ENCODE results near the gene RTN4R. TPM values are rescaled to one million over a fixed set of nuclear protein-coding genes. Genes with fewer than 3 reads are reported as not detected.
A peak's percentile ranks its signal among the peaks of the same experiment; 100 is the strongest.

Gene RTN4R
- total RNA-seq, 1 experiment from 2014 or later: 7.2 TPM

GRCh38 chr22:20228939-20229272, 39.2 kb downstream of the RTN4R start:
- no peak for DNase-seq (ENCODE audit: low read depth, low spot score)
- in situ Hi-C loops (cut with HindIII; ENCODE audit: low pct_unique_long_range_greater_than_20kb, low sequenced_read_pairs): no loop called here

- in situ Hi-C loops (cut with HindIII; ENCODE audit: low pct_unique_long_range_greater_than_20kb, low sequenced_read_pairs): no loop called here
- DNase-seq (ENCODE audit: low read depth, low spot score): no peak
Observed at GRCh38 chr22:20228055-20228938, 39.8 kb downstream of the RTN4R start.

GRCh38 chr22:20227363-20227762, 40.8 kb downstream of the RTN4R start:
- no peak for DNase-seq (ENCODE audit: low read depth, low spot score)
- in situ Hi-C loops (cut with HindIII; ENCODE audit: low pct_unique_long_range_greater_than_20kb, low sequenced_read_pairs): no loop called here

- DNase-seq (ENCODE audit: low read depth, low spot score): no peak
- in situ Hi-C loops (cut with HindIII; ENCODE audit: low pct_unique_long_range_greater_than_20kb, low sequenced_read_pairs): no loop called here
Observed at GRCh38 chr22:20226760-20227350, 41.3 kb downstream of the RTN4R start.

- in situ Hi-C loops (cut with HindIII; ENCODE audit: low pct_unique_long_range_greater_than_20kb, low sequenced_read_pairs): no loop called here
- no peak for DNase-seq (ENCODE audit: low read depth, low spot score)
Observed at GRCh38 chr22:20226077-20226716, 41.9 kb downstream of the RTN4R start.

- in situ Hi-C loops (cut with HindIII; ENCODE audit: low pct_unique_long_range_greater_than_20kb, low sequenced_read_pairs): no loop called here
- no peak for DNase-seq (ENCODE audit: low read depth, low spot score)
Observed at GRCh38 chr22:20225693-20225966, 42.5 kb downstream of the RTN4R start.

GRCh38 chr22:20224917-20225692, 43.0 kb downstream of the RTN4R start:
- DNase-seq (ENCODE audit: low read depth, low spot score): no peak
- in situ Hi-C loops (cut with HindIII; ENCODE audit: low pct_unique_long_range_greater_than_20kb, low sequenced_read_pairs): no loop called here

- DNase-seq (ENCODE audit: low read depth, low spot score): no peak
- in situ Hi-C loops (cut with HindIII; ENCODE audit: low pct_unique_long_range_greater_than_20kb, low sequenced_read_pairs): no loop called here
Observed at GRCh38 chr22:20224256-20224626, 43.9 kb downstream of the RTN4R start.

- in situ Hi-C loops (cut with HindIII; ENCODE audit: low pct_unique_long_range_greater_than_20kb, low sequenced_read_pairs): no loop called here
Observed at GRCh38 chr22:20223421-20224255, 44.5 kb downstream of the RTN4R start.

GRCh38 chr22:20222764-20223420, 45.2 kb downstream of the RTN4R start:
- in situ Hi-C loops (cut with HindIII; ENCODE audit: low pct_unique_long_range_greater_than_20kb, low sequenced_read_pairs): no loop called here
- DNase-seq (ENCODE audit: low read depth, low spot score): no peak

More at GRCh38 chr22:20223421-20224255, 44.5 kb downstream of the RTN4R start:
- no peak for DNase-seq (ENCODE audit: low read depth, low spot score)

- no peak for DNase-seq (ENCODE audit: low read depth, low spot score)
- in situ Hi-C loops (cut with HindIII; ENCODE audit: low pct_unique_long_range_greater_than_20kb, low sequenced_read_pairs): no loop called here
Observed at GRCh38 chr22:20221421-20222340, 46.4 kb downstream of the RTN4R start.

- in situ Hi-C loops (cut with HindIII; ENCODE audit: low pct_unique_long_range_greater_than_20kb, low sequenced_read_pairs): no loop called here
- no peak for DNase-seq (ENCODE audit: low read depth, low spot score)
Observed at GRCh38 chr22:20220629-20221026, 47.5 kb downstream of the RTN4R start.

GRCh38 chr22:20219667-20220628, 48.2 kb downstream of the RTN4R start:
- in situ Hi-C loops (cut with HindIII; ENCODE audit: low pct_unique_long_range_greater_than_20kb, low sequenced_read_pairs): no loop called here
- DNase-seq (ENCODE audit: low read depth, low spot score): peak; percentile 33

- in situ Hi-C loops (cut with HindIII; ENCODE audit: low pct_unique_long_range_greater_than_20kb, low sequenced_read_pairs): no loop called here
Observed at GRCh38 chr22:20218987-20219386, 49.1 kb downstream of the RTN4R start.

GRCh38 chr22:20218326-20218872, 49.7 kb downstream of the RTN4R start:
- in situ Hi-C loops (cut with HindIII; ENCODE audit: low pct_unique_long_range_greater_than_20kb, low sequenced_read_pairs): no loop called here
- DNase-seq (ENCODE audit: low read depth, low spot score): no peak

More at GRCh38 chr22:20218987-20219386, 49.1 kb downstream of the RTN4R start:
- DNase-seq (ENCODE audit: low read depth, low spot score): no peak
